ENCODE results near the gene SNX20. TPM values are rescaled to one million over a fixed set of nuclear protein-coding genes. Genes with fewer than 3 reads are reported as not detected.
A peak's percentile ranks its signal among the peaks of the same experiment; 100 is the strongest.

Gene SNX20
- total RNA-seq, 1 donor from 2014 or later = not detected

GRCh38 chr16:50676684-50677225 lies 4.4 kb downstream of the SNX20 start:
- no peak for DNase-seq (ENCODE audit: low read depth)
- H3K4me3 ChIP-seq (ENCODE audit: low read depth, low read length) = no peak overlapping the region
- TF ChIP-seq CTCF (conservative IDR thresholded peaks at IDR 0.05; ENCODE audit: low read depth, low read length) = no peak

- no peak for DNase-seq (ENCODE audit: low read depth)
- no peak overlapping the region for H3K4me3 ChIP-seq (ENCODE audit: low read depth, low read length)
- TF ChIP-seq CTCF (conservative IDR thresholded peaks at IDR 0.05; ENCODE audit: low read depth, low read length) = no peak
These were observed 5.2 kb downstream of the SNX20 start for GRCh38 chr16:50675686-50676610.

- TF ChIP-seq CTCF (conservative IDR thresholded peaks at IDR 0.05; ENCODE audit: low read depth, low read length) = no peak
- DNase-seq (ENCODE audit: low read depth) = no peak
- no peak overlapping the region for H3K4me3 ChIP-seq (ENCODE audit: low read depth, low read length)
These were observed 6.3 kb downstream of the SNX20 start for GRCh38 chr16:50674831-50675230.

GRCh38 chr16:50673496-50674275 lies 7.4 kb downstream of the SNX20 start:
- TF ChIP-seq CTCF (conservative IDR thresholded peaks at IDR 0.05; ENCODE audit: low read depth, low read length) = no peak
- DNase-seq (ENCODE audit: low read depth) = no peak
- no peak overlapping the region for H3K4me3 ChIP-seq (ENCODE audit: low read depth, low read length)

GRCh38 chr16:50671644-50672260 lies 9.4 kb downstream of the SNX20 start:
- no peak for DNase-seq (ENCODE audit: low read depth)
- peak; percentile 67 for TF ChIP-seq CTCF (conservative IDR thresholded peaks at IDR 0.05; ENCODE audit: low read depth, low read length)

GRCh38 chr16:50670476-50670875 lies 10.6 kb downstream of the SNX20 start:
- no peak for DNase-seq (ENCODE audit: low read depth)
- TF ChIP-seq CTCF (conservative IDR thresholded peaks at IDR 0.05; ENCODE audit: low read depth, low read length) = no peak
- H3K4me3 ChIP-seq (ENCODE audit: low read depth, low read length) = no peak overlapping the region

More at GRCh38 chr16:50671644-50672260, 9.4 kb downstream of the SNX20 start:
- no peak overlapping the region for H3K4me3 ChIP-seq (ENCODE audit: low read depth, low read length)
